ENCODE results near the gene CDH1. TPM values are rescaled to one million over a fixed set of nuclear protein-coding genes. Genes with fewer than 3 reads are reported as not detected.
"Not testable (repeated sequence)": the region's sequence is repeated elsewhere in the genome, so short reads cannot be mapped to it uniquely, and the experiment has no call there.

CDH1 gene
- total and polyA plus RNA-seq, 4 experiments from 2014 or later = 0.17 to 0.55 (median 0.20) TPM; not detected in 1

DNA sequence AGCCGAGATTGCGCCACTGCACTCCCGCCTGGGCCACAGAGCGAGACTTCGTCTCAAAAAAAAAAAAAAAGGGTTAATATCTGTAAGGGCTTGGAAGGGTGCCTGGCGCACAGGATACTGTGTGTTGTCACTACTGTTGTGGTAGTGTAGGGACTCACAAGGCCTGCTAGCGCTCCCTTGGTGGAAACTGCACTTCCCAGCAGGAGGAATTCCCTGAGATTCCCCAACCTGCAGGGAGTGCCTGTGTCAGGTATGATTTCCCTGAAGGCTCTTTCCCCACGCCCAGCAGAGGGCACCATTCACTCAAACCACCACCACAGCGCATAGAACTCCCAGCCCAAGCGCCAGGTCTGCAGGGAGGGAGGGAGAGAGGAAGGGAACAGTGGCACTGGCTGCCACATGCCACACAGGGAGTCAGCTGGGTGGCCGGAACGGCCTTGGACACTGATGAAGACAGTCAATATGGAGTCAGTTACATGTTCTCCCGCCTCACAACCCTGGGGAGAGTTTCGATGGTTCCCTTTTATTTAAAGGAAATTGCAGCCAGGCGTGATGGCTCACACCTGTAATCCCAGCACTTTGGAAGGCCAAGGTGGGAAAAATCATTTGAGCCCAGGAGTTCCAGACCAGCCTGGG, 32.7 kb upstream of the CDH1 start:
- peaks cover 3 to 7% of the 10 kb centered on the region in 2 donors for H3K27me3 Mint-ChIP-seq
- POLR2A ChIA-PET (ENCODE audit: partially characterized antibody) = no interaction called here
- H3K4me1 ChIP-seq (ENCODE audit: insufficient read depth, low read length) = no peaks in the 10 kb centered on the region
- no peaks in the 10 kb centered on the region for H3K27me3 ChIP-seq (ENCODE audit: insufficient read depth, low read length)
- no peak overlapping the region for H3K27ac ChIP-seq (ENCODE audit: low read depth, low read length)
- CTCF ChIA-PET (ENCODE audit: partially characterized antibody) = interaction anchor here (1.1 to 3.0 kb wide), 3 partner anchors 10 to 419 kb away, joined by 5 to 13 read pairs (median 7); no protein-coding TSS in a partner anchor
- no peak overlapping the region for H3K27ac Mint-ChIP-seq
- H3K4me3 ChIP-seq (ENCODE audit: low read length in 2 of 2) = no peak overlapping the region
- peaks cover 0 to 3% (median 0%) of the 10 kb centered on the region in 4 donors for H3K4me1 Mint-ChIP-seq
- no peaks in the 10 kb centered on the region for H3K9me3 ChIP-seq (ENCODE audit: control insufficient read depth in 1 of 2, low read length in 2 of 2)
- H3K9me3 Mint-ChIP-seq = no peaks in the 10 kb centered on the region
- intact Hi-C loops (cut with micrococcal nuclease) = loop anchor here (1.0 to 5.0 kb wide), 3 partner anchors 96 to 423 kb away; no protein-coding TSS in a partner anchor
- no peaks in the 10 kb centered on the region for H3K36me3 Mint-ChIP-seq
- no peak overlapping the region for H3K4me3 Mint-ChIP-seq
- H3K36me3 ChIP-seq (ENCODE audit: insufficient read depth, low read length) = no peaks in the 10 kb centered on the region
- DNase-seq = peak in 4 of 5 donors; percentile 17 to 41 (median 22)

DNA sequence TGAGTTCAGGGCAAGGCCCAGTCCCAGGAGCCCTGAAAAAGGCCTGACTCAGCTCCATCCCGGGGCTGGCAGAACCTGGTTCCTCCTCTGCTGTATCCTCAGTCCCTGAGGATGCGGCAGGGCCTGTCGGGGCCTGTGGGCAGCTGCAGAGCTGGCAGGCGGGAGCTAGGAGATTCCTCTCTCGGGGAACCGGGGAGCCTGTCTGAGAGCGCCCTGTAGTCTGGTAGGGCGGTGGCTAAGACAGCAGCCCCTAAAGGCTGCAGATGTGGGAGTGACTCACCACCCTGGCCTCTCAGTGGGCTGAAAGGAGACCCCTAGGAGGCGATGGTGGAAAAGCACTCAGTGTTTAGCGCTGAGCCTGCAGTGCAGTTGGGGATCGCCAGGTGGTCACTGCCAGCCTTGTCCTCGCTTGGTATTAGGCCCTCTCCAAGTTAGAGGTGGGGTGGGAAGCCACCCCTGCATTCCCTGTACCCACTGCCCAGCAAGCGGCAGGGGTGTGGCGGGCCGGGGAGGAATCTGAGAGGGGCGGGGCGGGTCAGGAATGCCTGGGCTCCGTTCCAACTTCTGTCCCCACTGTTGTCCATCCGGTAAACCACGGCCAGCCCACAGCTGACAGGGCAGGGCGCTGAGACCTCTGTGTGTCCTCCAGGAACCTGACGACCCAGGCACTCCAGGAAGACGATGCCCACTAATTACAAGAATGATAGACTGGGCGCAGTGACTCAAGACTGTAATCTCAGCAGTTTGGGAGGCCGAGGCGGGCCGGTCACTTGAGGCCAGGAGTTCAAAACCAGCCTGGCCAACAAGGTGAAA, 29.5 kb upstream of the CDH1 start:
- DNase-seq = no peak
- intact Hi-C loops (cut with micrococcal nuclease) = no loop called here
- CTCF ChIA-PET (ENCODE audit: partially characterized antibody) = no interaction called here

DNA sequence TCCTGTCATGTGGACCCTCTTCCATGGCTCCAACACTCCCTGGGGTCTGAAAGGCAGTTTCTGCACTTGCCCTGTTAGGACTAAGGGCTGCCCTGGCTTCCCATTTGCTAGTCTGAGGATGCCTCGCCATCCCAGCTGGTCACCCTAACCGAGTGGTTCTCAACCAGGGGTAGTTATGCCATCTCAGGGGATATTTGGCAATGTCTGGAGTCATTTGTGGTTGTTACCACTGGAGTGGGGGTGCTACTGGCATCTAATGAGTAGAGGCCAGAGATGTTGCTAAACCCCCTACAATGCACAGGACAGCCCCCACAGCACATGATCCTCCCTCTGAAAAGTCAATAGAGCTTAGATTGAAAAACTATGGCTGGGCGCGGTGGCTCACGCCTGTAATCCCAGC, 26.9 kb upstream of the CDH1 start:
- peaks cover 0 to 6% (median 0%) of the 10 kb centered on the region in 4 donors for H3K4me1 Mint-ChIP-seq
- POLR2A ChIA-PET (ENCODE audit: partially characterized antibody) = no interaction called here
- H3K4me3 Mint-ChIP-seq = no peak overlapping the region
- Histone ChIP-seq H3K9me3 (ENCODE audit: control insufficient read depth in 1 of 2, low read length in 2 of 2) (no peaks in the 10 kb centered on the region), H3K4me3 (ENCODE audit: low read length in 2 of 2) (no peak overlapping the region), H3K4me1 (ENCODE audit: insufficient read depth, low read length) (no peaks in the 10 kb centered on the region), H3K36me3 (ENCODE audit: insufficient read depth, low read length) (no peaks in the 10 kb centered on the region), H3K27ac (ENCODE audit: low read depth, low read length) (no peak overlapping the region), H3K27me3 (ENCODE audit: insufficient read depth, low read length) (no peaks in the 10 kb centered on the region)
- CTCF ChIA-PET (ENCODE audit: partially characterized antibody) = no interaction called here
- H3K36me3 Mint-ChIP-seq = no peaks in the 10 kb centered on the region
- H3K27ac Mint-ChIP-seq = peak overlapping the region in 1 of 7 donors; percentile 24
- intact Hi-C loops (cut with micrococcal nuclease) = no loop called here
- H3K27me3 Mint-ChIP-seq = peaks cover 11 to 19% of the 10 kb centered on the region in 2 donors
- DNase-seq = no peak
- no peaks in the 10 kb centered on the region for H3K9me3 Mint-ChIP-seq

More for the DNA sequence above, 29.5 kb upstream of the CDH1 start:
- H3K4me1 Mint-ChIP-seq = peaks cover 0 to 6% (median 0%) of the 10 kb centered on the region in 4 donors
- Histone ChIP-seq H3K9me3 (ENCODE audit: control insufficient read depth in 1 of 2, low read length in 2 of 2) (no peaks in the 10 kb centered on the region), H3K36me3 (ENCODE audit: insufficient read depth, low read length) (no peaks in the 10 kb centered on the region), H3K27ac (ENCODE audit: low read depth, low read length) (no peak overlapping the region), H3K4me1 (ENCODE audit: insufficient read depth, low read length) (no peaks in the 10 kb centered on the region), H3K4me3 (ENCODE audit: low read length in 2 of 2) (no peak overlapping the region), H3K27me3 (ENCODE audit: insufficient read depth, low read length) (no peaks in the 10 kb centered on the region)
- H3K4me3 Mint-ChIP-seq = no peak overlapping the region
- no peak overlapping the region for H3K27ac Mint-ChIP-seq
- POLR2A ChIA-PET (ENCODE audit: partially characterized antibody) = no interaction called here
- H3K27me3 Mint-ChIP-seq = peaks cover 7 to 15% of the 10 kb centered on the region in 2 donors
- no peaks in the 10 kb centered on the region for H3K36me3 Mint-ChIP-seq
- no peaks in the 10 kb centered on the region for H3K9me3 Mint-ChIP-seq

DNA sequence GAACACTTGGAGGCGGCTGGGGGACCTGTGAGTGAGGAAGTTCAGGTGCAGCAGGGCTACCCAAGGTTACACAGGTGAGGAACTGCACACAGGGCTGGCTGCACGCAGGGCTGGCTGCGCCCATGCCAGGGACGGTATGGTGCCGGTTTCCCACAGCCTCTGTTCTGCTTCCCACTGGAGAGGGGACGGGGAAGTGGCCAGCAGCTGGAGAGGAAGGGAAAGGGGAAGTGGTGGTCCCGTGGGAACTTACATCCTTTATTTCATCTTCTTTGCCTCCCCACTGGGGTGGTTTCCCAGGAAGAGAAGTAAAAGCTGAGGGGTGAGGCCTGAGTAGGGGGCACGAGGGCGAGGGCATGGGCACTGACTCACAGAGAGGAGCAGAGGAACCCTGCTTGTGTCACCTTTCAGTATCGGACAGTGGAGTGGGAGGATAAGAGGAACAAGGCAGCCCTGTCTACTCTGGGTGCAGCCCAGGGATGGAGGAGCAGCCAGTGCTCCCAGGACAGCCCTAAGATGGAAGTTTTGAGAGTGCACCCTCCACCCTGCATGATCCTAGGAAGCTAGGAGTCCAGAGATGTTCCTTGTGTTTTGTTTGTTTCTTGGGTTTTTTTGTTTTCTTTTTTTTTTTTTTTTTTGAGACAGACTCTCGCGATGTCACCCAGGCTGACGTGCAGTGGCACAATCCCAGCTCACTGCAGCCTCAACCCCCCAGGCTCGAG, 25.5 kb upstream of the CDH1 start:
- no peak overlapping the region for H3K4me3 ChIP-seq (ENCODE audit: low read length in 2 of 2)
- ChIA-PET CTCF (ENCODE audit: partially characterized antibody) (interaction anchor here (0.9 kb wide), 1 partner anchor 106 kb away, joined by 3 read pairs; no protein-coding TSS in a partner anchor), POLR2A (ENCODE audit: partially characterized antibody) (no interaction called here)
- intact Hi-C loops (cut with micrococcal nuclease) = no loop called here
- H3K4me3 Mint-ChIP-seq = peak overlapping the region in 2 of 8 donors; percentile 17 to 41
- H3K36me3 ChIP-seq (ENCODE audit: insufficient read depth, low read length) = no peaks in the 10 kb centered on the region
- DNase-seq = no peak
- no peaks in the 10 kb centered on the region for H3K9me3 ChIP-seq (ENCODE audit: control insufficient read depth in 1 of 2, low read length in 2 of 2)
- H3K27me3 ChIP-seq (ENCODE audit: insufficient read depth, low read length) = no peaks in the 10 kb centered on the region
- peaks cover 0 to 6% (median 0%) of the 10 kb centered on the region in 4 donors for H3K4me1 Mint-ChIP-seq
- H3K36me3 Mint-ChIP-seq = no peaks in the 10 kb centered on the region
- peaks cover 11 to 19% of the 10 kb centered on the region in 2 donors for H3K27me3 Mint-ChIP-seq
- peak overlapping the region in 1 of 7 donors; percentile 57 for H3K27ac Mint-ChIP-seq
- H3K27ac ChIP-seq (ENCODE audit: low read depth, low read length) = no peak overlapping the region
- H3K4me1 ChIP-seq (ENCODE audit: insufficient read depth, low read length) = no peaks in the 10 kb centered on the region
- no peaks in the 10 kb centered on the region for H3K9me3 Mint-ChIP-seq

DNA sequence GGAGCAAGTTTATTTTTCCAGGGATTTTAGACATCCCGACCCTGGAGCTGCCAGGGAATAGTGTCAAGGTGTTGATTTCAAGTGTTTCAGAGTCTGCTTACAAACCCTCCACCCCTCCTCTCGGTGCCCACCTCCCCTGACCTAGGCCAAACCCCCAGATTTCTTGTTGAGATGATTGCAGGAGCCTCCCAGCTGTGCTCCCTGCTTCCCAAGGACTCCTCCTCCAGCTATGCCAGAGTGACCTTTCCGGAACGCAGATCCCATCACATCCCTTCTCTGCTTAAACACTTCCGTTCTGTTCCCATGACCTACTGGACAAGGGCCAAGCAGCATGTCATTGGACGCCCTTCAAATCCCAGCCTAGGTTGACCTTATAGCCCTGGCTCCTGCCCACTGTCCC, 23.7 kb upstream of the CDH1 start:
- Mint-ChIP-seq H3K9me3 (peaks cover 0 to 7% (median 0%) of the 10 kb centered on the region in 8 donors), H3K4me3 (no peak overlapping the region), H3K27me3 (peaks cover 11 to 15% of the 10 kb centered on the region in 2 donors), H3K4me1 (peaks cover 0 to 3% (median 0%) of the 10 kb centered on the region in 4 donors), H3K36me3 (no peaks in the 10 kb centered on the region), H3K27ac (no peak overlapping the region)
- no peak for DNase-seq
- intact Hi-C loops (cut with micrococcal nuclease) = no loop called here
- CTCF ChIA-PET (ENCODE audit: partially characterized antibody) = no interaction called here
- no peaks in the 10 kb centered on the region for H3K36me3 ChIP-seq (ENCODE audit: insufficient read depth, low read length)
- no peaks in the 10 kb centered on the region for H3K27me3 ChIP-seq (ENCODE audit: insufficient read depth, low read length)
- H3K4me1 ChIP-seq (ENCODE audit: insufficient read depth, low read length) = no peaks in the 10 kb centered on the region
- POLR2A ChIA-PET (ENCODE audit: partially characterized antibody) = no interaction called here
- no peak overlapping the region for H3K4me3 ChIP-seq (ENCODE audit: low read length in 2 of 2)
- H3K9me3 ChIP-seq (ENCODE audit: control insufficient read depth in 1 of 2, low read length in 2 of 2) = no peaks in the 10 kb centered on the region
- no peak overlapping the region for H3K27ac ChIP-seq (ENCODE audit: low read depth, low read length)

DNA sequence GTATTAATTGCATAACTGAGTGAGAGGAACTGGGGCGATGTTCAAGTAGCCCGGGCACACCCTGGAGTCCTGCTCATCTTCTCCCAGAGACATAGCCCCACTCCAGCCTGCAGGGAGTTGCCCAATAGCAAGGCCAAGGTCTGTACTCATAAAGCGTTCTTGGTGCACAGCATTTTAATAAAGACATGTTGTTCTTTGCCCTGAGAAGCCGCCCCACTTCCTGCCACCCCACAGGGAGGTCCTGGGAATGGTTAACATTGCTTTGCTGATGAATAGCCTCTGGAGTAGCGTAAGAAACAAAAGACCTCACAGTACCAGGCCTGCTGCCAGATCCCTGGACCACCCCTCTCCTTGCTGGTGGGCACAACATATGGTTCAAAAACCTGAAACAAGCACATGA, 21.6 kb upstream of the CDH1 start:
- intact Hi-C loops (cut with micrococcal nuclease) = no loop called here
- Mint-ChIP-seq H3K4me3 (no peak overlapping the region), H3K4me1 (peaks cover 0 to 5% (median 0%) of the 10 kb centered on the region in 4 donors), H3K9me3 (peaks cover 0 to 7% (median 0%) of the 10 kb centered on the region in 8 donors), H3K36me3 (no peaks in the 10 kb centered on the region), H3K27ac (no peak overlapping the region), H3K27me3 (peaks cover 7 to 12% of the 10 kb centered on the region in 2 donors)
- Histone ChIP-seq H3K9me3 (ENCODE audit: control insufficient read depth in 1 of 2, low read length in 2 of 2) (no peaks in the 10 kb centered on the region), H3K27me3 (ENCODE audit: insufficient read depth, low read length) (no peaks in the 10 kb centered on the region), H3K4me1 (ENCODE audit: insufficient read depth, low read length) (no peaks in the 10 kb centered on the region), H3K27ac (ENCODE audit: low read depth, low read length) (no peak overlapping the region), H3K4me3 (ENCODE audit: low read length in 2 of 2) (no peak overlapping the region), H3K36me3 (ENCODE audit: insufficient read depth, low read length) (no peaks in the 10 kb centered on the region)
- no peak for DNase-seq
- CTCF ChIA-PET (ENCODE audit: partially characterized antibody) = interaction anchor here (1.8 kb wide), 1 partner anchor 12 kb away, joined by 5 read pairs; no protein-coding TSS in a partner anchor
- POLR2A ChIA-PET (ENCODE audit: partially characterized antibody) = no interaction called here

DNA sequence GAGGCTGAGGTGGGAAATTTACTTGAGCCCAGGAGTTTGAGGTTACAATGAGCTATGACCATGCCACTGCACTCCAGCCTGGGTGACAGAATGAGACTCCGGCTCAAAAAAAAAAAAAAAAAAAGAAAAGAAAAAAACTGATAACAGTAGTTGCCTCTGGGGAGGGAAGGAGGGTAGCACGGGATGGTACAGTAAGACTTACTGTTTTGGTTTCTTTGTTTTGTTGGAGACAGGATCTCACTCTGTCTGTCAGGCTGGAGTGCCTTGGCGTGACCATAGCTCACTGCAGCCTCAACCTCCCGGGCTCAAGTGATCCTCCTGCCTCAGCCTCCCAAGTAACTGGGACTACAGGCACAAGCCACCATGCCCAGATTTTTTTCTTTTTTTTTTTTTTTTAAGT, 20.6 kb upstream of the CDH1 start:
- H3K27me3 Mint-ChIP-seq; H3K4me3 ChIP-seq (ENCODE audit: low read length in 2 of 2); H3K27ac ChIP-seq (ENCODE audit: low read depth, low read length); DNase-seq; H3K36me3 Mint-ChIP-seq; H3K4me1 ChIP-seq (ENCODE audit: insufficient read depth, low read length); H3K4me3 Mint-ChIP-seq; H3K27me3 ChIP-seq (ENCODE audit: insufficient read depth, low read length); intact Hi-C loops (cut with micrococcal nuclease); H3K27ac Mint-ChIP-seq; H3K9me3 Mint-ChIP-seq; H3K4me1 Mint-ChIP-seq; H3K9me3 ChIP-seq (ENCODE audit: control insufficient read depth in 1 of 2, low read length in 2 of 2); POLR2A ChIA-PET (ENCODE audit: partially characterized antibody); H3K36me3 ChIP-seq (ENCODE audit: insufficient read depth, low read length): not testable (repeated sequence)
- CTCF ChIA-PET (ENCODE audit: partially characterized antibody) = interaction anchor here (0.7 kb wide), 3 partner anchors 14 to 441 kb away, joined by 3 to 4 read pairs (median 3); no protein-coding TSS in a partner anchor
